Measurements from ENCODE around the gene PDS5A. TPM values are rescaled to one million over a fixed set of nuclear protein-coding genes. Genes with fewer than 3 reads are reported as not detected.

Gene PDS5A
- total and polyA plus RNA-seq, 2 donors (not counting 3 experiments of a cell fraction or from before 2014, with no cell fraction given) = 17.5 to 80.8 TPM

- no peaks in the 10 kb centered on the region for H3K9me1 ChIP-seq (replicated peaks; ENCODE audit: control insufficient read depth, extremely low read depth, insufficient read depth, low read length)
- intact Hi-C loops (cut with micrococcal nuclease) (no loop called here), dilution Hi-C loops (cut with MboI; ENCODE audit: extremely low pct_ligation_motif_present, low sequenced_read_pairs) (no loop called here)
- no peaks in the 10 kb centered on the region for H3K36me3 ChIP-seq (ENCODE audit: control insufficient read depth in 2 of 2, extremely low read depth in 1 of 2, insufficient read depth in 2 of 2, low read length in 2 of 2)
- no peaks in the 10 kb centered on the region for H3K9me3 ChIP-seq (replicated peaks; ENCODE audit: control insufficient read depth, insufficient read depth, low read length)
- no peak overlapping the region for H3K4me3 ChIP-seq (replicated peaks in 1 of 3; ENCODE audit: insufficient read depth in 1 of 3, low read depth in 1 of 3, low read length in 3 of 3)
- no peak for TF ChIP-seq GATA2 (IDR thresholded peaks at IDR 0.05; ENCODE audit: insufficient read depth, insufficient read length, low read depth, low read length)
- TF ChIP-seq EZH2 (IDR thresholded peaks at IDR 0.05; ENCODE audit: borderline replicate concordance, low read depth, low read length, severe bottlenecking) = no peak
- TF ChIP-seq FOS (IDR thresholded peaks at IDR 0.05; ENCODE audit: borderline replicate concordance, insufficient read depth, low read length) = no peak
- H3K79me2 ChIP-seq (ENCODE audit: control insufficient read depth, insufficient read depth, low read length) = no peaks in the 10 kb centered on the region
- BruUV-seq (replicated peaks) = no TSS peak
- DNase-seq (ENCODE audit: low read depth, low spot score) (no peak), FAIRE-seq (no peak)
- ChIA-PET CTCF (interaction anchor here (0.6 kb wide), 3 partner anchors 47 to 310 kb away, joined by 3 to 5 read pairs (median 3); no protein-coding TSS in a partner anchor), POLR2A (no interaction called here)
- H3K4me1 ChIP-seq (ENCODE audit: control insufficient read depth, extremely low read depth, insufficient read depth, low read length) = no peaks in the 10 kb centered on the region
- H3K27me3 ChIP-seq (ENCODE audit: control insufficient read depth in 2 of 2, insufficient read depth in 2 of 2, low read length in 2 of 2) = no peaks in the 10 kb centered on the region
- no peak overlapping the region for H3K4me2 ChIP-seq (ENCODE audit: insufficient read depth, low read length)
- no peak overlapping the region for H3K27ac ChIP-seq (ENCODE audit: insufficient read depth, low read depth, low read length)
- no peaks in the 10 kb centered on the region for H4K20me1 ChIP-seq (replicated peaks; ENCODE audit: control insufficient read depth, extremely low read depth, insufficient read depth, low read length)
- H2AFZ ChIP-seq (ENCODE audit: low read depth, low read length) = no peak overlapping the region
- no peak overlapping the region for H3K9ac ChIP-seq (replicated peaks; ENCODE audit: extremely low read depth, insufficient read depth, low read length)
These were observed 21.1 kb upstream of the PDS5A start for GRCh38 chr4:39998659-39999345.

GRCh38 chr4:39996811-39997210 lies 19.1 kb upstream of the PDS5A start:
- Histone ChIP-seq H3K9me1 (replicated peaks; ENCODE audit: control insufficient read depth, extremely low read depth, insufficient read depth, low read length) (no peaks in the 10 kb centered on the region), H3K4me3 (replicated peaks in 1 of 3; ENCODE audit: insufficient read depth in 1 of 3, low read depth in 1 of 3, low read length in 3 of 3) (no peak overlapping the region), H3K9ac (replicated peaks; ENCODE audit: extremely low read depth, insufficient read depth, low read length) (no peak overlapping the region), H3K9me3 (replicated peaks; ENCODE audit: control insufficient read depth, insufficient read depth, low read length) (no peaks in the 10 kb centered on the region), H2AFZ (ENCODE audit: low read depth, low read length) (no peak overlapping the region), H3K79me2 (ENCODE audit: control insufficient read depth, insufficient read depth, low read length) (no peaks in the 10 kb centered on the region), H3K27me3 (ENCODE audit: control insufficient read depth in 2 of 2, insufficient read depth in 2 of 2, low read length in 2 of 2) (no peaks in the 10 kb centered on the region), H3K36me3 (ENCODE audit: control insufficient read depth in 2 of 2, extremely low read depth in 1 of 2, insufficient read depth in 2 of 2, low read length in 2 of 2) (no peaks in the 10 kb centered on the region), H3K27ac (ENCODE audit: insufficient read depth, low read depth, low read length) (no peak overlapping the region), H3K4me2 (ENCODE audit: insufficient read depth, low read length) (no peak overlapping the region), H3K4me1 (ENCODE audit: control insufficient read depth, extremely low read depth, insufficient read depth, low read length) (no peaks in the 10 kb centered on the region), H4K20me1 (replicated peaks; ENCODE audit: control insufficient read depth, extremely low read depth, insufficient read depth, low read length) (no peaks in the 10 kb centered on the region)
- intact Hi-C loops (cut with micrococcal nuclease) (no loop called here), dilution Hi-C loops (cut with MboI; ENCODE audit: extremely low pct_ligation_motif_present, low sequenced_read_pairs) (no loop called here)
- POLR2A ChIA-PET = no interaction called here
- no TSS peak for BruUV-seq (replicated peaks)
- TF ChIP-seq POLR2AphosphoS5 (IDR thresholded peaks at IDR 0.05; ENCODE audit: insufficient read depth, low read depth, low read length) (no peak), FOS (IDR thresholded peaks at IDR 0.05; ENCODE audit: borderline replicate concordance, insufficient read depth, low read length) (no peak), EZH2 (IDR thresholded peaks at IDR 0.05; ENCODE audit: borderline replicate concordance, low read depth, low read length, severe bottlenecking) (no peak), GATA2 (IDR thresholded peaks at IDR 0.05; ENCODE audit: insufficient read depth, insufficient read length, low read depth, low read length) (no peak), MAX (IDR thresholded peaks at IDR 0.05; ENCODE audit: insufficient read depth, insufficient read length) (no peak), MYC (IDR thresholded peaks at IDR 0.05; ENCODE audit: low read depth, low read length) (no peak), POLR2A (IDR thresholded peaks at IDR 0.05; ENCODE audit: low read depth, low read length) (no peak), JUN (IDR thresholded peaks at IDR 0.05; ENCODE audit: borderline replicate concordance, insufficient read depth, insufficient read length, low read depth) (no peak), CTCF (IDR thresholded peaks at IDR 0.05; ENCODE audit: extremely low read depth in 1 of 2, insufficient read depth in 1 of 2, low read depth in 1 of 2, low read length in 2 of 2) (no peak)
- FAIRE-seq (no peak), DNase-seq (ENCODE audit: low read depth, low spot score) (no peak)
- CTCF ChIA-PET = no interaction called here
